CD8-positive, alpha-beta memory T cell (primary cell): ENCODE data around the gene ATP9A. TPM values are rescaled to one million over a fixed set of nuclear protein-coding genes. Genes with fewer than 3 reads are reported as not detected.

Source experiments
- CTCF ChIA-PET: fragments of 350-600 bp; sonication (Branson Sonifier 250); formaldehyde crosslinking; loops from one replicate; lab custom pipeline; 2021; ENCODE audit warnings: antibody characterized with exemption; lab: Charles Lee
- POLR2A ChIA-PET: fragments of 350-600 bp; sonication (Branson Sonifier 250); formaldehyde crosslinking; loops from one replicate; lab custom pipeline; 2021; ENCODE audit warnings: antibody characterized with exemption; lab: Charles Lee
- DNase-seq, 5 donors: peaks; one replicate each; pipeline versions ENCODE4 v3.0.0 to v3.0.0-alpha.2; 2020 to 2022; ENCODE audit warnings: mixed read lengths in 1 of 5
- H3K27ac ChIP-seq: one replicate; pipeline ENCODE4 v1.7.0; 2013; ENCODE audit warnings: low read depth, mild to moderate bottlenecking, low read length, moderate library complexity
- H3K27me3 ChIP-seq: 2 replicates; pipeline ENCODE4 v1.7.0; 2013; ENCODE audit warnings: low read length, mild to moderate bottlenecking; ENCODE audit not compliant: insufficient read depth, poor library complexity, severe bottlenecking
- H3K36me3 ChIP-seq: 2 replicates; pipeline ENCODE4 v1.7.0; 2013; ENCODE audit warnings: mild to moderate bottlenecking, low read length, moderate library complexity; ENCODE audit not compliant: insufficient read depth
- H3K4me1 ChIP-seq: 2 replicates; pipeline ENCODE4 v1.7.0; 2013; ENCODE audit warnings: mild to moderate bottlenecking, low read length, moderate library complexity; ENCODE audit not compliant: insufficient read depth
- H3K4me3 ChIP-seq: 2 replicates; pipeline ENCODE4 v1.7.0; 2013; ENCODE audit warnings: mild to moderate bottlenecking, low read length
- H3K9me3 ChIP-seq: 2 replicates; pipeline ENCODE4 v1.7.0; 2013; ENCODE audit warnings: mild to moderate bottlenecking, low read length
- H3K27ac Mint-ChIP-seq, 8 donors: one replicate each; pipeline ENCODE4 v1.8.0; 2020 to 2021; ENCODE audit warnings: mixed read lengths in 8 of 8, mild to moderate bottlenecking in 6 of 8, inconsistent platforms in 3 of 8, moderate library complexity in 3 of 8
- H3K27me3 Mint-ChIP-seq, 2 donors: one replicate each; pipeline ENCODE4 v1.8.0; 2020 to 2021; ENCODE audit warnings: mixed read lengths in 2 of 2, mild to moderate bottlenecking in 1 of 2, moderate library complexity in 1 of 2
- H3K36me3 Mint-ChIP-seq, 3 donors: one replicate each; pipeline ENCODE4 v1.8.0; 2020 to 2021; ENCODE audit warnings: mixed read lengths in 3 of 3, inconsistent platforms in 1 of 3, mild to moderate bottlenecking in 1 of 3
- H3K4me1 Mint-ChIP-seq, 3 donors: one replicate each; pipeline ENCODE4 v1.8.0; 2020 to 2021; ENCODE audit warnings: mixed read lengths in 3 of 3, inconsistent platforms in 1 of 3, mild to moderate bottlenecking in 1 of 3
- H3K4me3 Mint-ChIP-seq, 7 donors: one replicate each; pipeline ENCODE4 v1.8.0; 2020 to 2021; ENCODE audit warnings: mixed read lengths in 7 of 7, mild to moderate bottlenecking in 6 of 7, moderate library complexity in 4 of 7, inconsistent platforms in 2 of 7
- H3K9me3 Mint-ChIP-seq, 5 donors: one replicate each; pipeline ENCODE4 v1.8.0; 2020 to 2022; ENCODE audit warnings: mixed read lengths in 5 of 5, mild to moderate bottlenecking in 3 of 5, moderate library complexity in 2 of 5, inconsistent platforms in 1 of 5
- polyA plus RNA-seq: library from polyadenylated mRNA; unstranded; fragments of 300-500 nt; fragmentation: Illumina TruSeq; gene quantifications from one replicate; pipeline ENCODE4 v1.2.3, GENCODE V29; 2021
- total RNA-seq, 2 experiments: library from RNA; stranded (reverse); gene quantifications; one replicate each; pipeline ENCODE4 v1.2.3, GENCODE V29; 2021

Gene ATP9A
- total and polyA plus RNA-seq, 3 experiments from 2014 or later: 0.46 to 2.3 (median 2.0) TPM

DNA sequence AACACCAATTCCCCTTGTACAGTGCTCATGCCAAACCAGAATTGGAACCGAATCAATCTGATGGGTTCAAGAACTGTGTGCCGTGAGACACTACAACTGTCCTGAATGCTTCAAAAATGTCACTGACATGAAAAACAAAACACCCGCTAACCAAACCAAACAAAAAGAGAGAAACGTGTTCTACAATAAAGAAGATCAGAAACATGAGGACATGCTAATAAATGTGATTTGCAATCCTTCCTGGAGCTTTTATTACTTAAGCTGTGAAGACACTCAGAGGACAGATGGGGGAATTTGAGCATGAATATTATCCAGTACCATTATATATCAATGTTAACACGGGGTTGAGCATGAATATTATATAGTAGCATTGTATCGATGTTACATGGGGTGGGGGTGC is 153.5 kb downstream of the ATP9A start:
- Mint-ChIP-seq H3K4me3 (no peak overlapping the region), H3K4me1 (peaks cover 12 to 20% (median 17%) of the 10 kb centered on the region in 3 donors), H3K27ac (no peak overlapping the region), H3K27me3 (peaks cover 5 to 10% of the 10 kb centered on the region in 2 donors), H3K36me3 (peaks cover 0 to 3% (median 0%) of the 10 kb centered on the region in 3 donors), H3K9me3 (no peaks in the 10 kb centered on the region)
- Histone ChIP-seq H3K27ac (no peak overlapping the region), H3K27me3 (no peaks in the 10 kb centered on the region), H3K4me3 (no peak overlapping the region), H3K4me1 (no peaks in the 10 kb centered on the region), H3K9me3 (no peaks in the 10 kb centered on the region), H3K36me3 (no peaks in the 10 kb centered on the region)
- no peak for DNase-seq
- ChIA-PET POLR2A (no interaction called here), CTCF (interaction anchor here (1.7 kb wide), 3 partner anchors 9 to 242 kb away, joined by 4 read pairs; no protein-coding TSS in a partner anchor)

DNA sequence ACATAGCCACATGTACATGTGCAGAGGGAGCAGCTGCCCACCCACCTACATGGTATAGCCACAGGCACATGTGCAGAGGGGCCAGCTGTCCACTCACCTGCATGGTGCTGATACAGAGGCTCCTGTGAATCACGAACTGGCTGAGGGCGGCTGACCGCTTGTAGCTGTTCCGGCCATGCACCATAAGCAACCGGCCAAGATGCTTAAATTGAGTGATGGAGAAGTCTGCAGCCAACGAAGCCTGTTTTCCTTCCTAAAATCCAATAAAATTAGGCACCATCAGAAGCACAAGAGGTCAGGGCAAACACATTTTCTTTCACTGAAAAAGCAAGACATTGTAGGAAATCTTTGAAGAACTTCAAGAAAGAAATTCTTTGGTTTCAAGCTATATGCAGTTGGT is 154.6 kb downstream of the ATP9A start:
- no peak for DNase-seq
- Mint-ChIP-seq H3K36me3 (peaks cover 0 to 3% (median 0%) of the 10 kb centered on the region in 3 donors), H3K9me3 (no peaks in the 10 kb centered on the region), H3K4me1 (peaks cover 17 to 31% (median 28%) of the 10 kb centered on the region in 3 donors), H3K27me3 (peaks cover 14 to 16% of the 10 kb centered on the region in 2 donors), H3K4me3 (no peak overlapping the region), H3K27ac (no peak overlapping the region)
- no peak overlapping the region for H3K4me3 ChIP-seq
- H3K27ac ChIP-seq: no peak overlapping the region
- CTCF ChIA-PET: interaction anchor here (1.1 to 1.7 kb wide), 4 partner anchors 11 to 241 kb away, joined by 3 to 4 read pairs (median 4); no protein-coding TSS in a partner anchor
- no peaks in the 10 kb centered on the region for H3K27me3 ChIP-seq
- H3K9me3 ChIP-seq: no peaks in the 10 kb centered on the region
- no peaks in the 10 kb centered on the region for H3K36me3 ChIP-seq
- no peaks in the 10 kb centered on the region for H3K4me1 ChIP-seq
- POLR2A ChIA-PET: no interaction called here

DNA sequence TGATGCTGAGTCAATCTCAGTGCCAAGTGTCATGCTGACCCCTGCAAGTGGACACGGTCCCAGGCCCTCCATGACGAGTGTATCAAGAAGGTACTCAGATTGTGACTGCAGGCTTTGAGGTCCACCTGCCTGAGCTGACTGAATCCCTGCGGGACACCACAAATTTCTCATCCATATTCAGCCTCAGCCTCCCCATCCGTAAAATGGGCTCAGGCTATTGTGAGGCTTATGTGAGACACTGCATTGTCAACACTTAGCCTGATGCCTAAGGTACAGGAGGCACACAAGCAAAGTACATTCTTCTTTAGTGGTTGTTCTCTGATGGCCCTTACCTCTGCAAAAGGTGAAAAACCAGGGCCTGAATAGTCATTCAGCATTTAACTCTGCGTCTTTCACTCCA is 155.3 kb downstream of the ATP9A start:
- ChIA-PET POLR2A (no interaction called here), CTCF (interaction anchor here (1.1 kb wide), 1 partner anchor 17 kb away, joined by 3 read pairs; no protein-coding TSS in a partner anchor)
- H3K4me3 Mint-ChIP-seq: no peak overlapping the region
- H3K9me3 ChIP-seq: no peaks in the 10 kb centered on the region
- no peaks in the 10 kb centered on the region for H3K9me3 Mint-ChIP-seq
- H3K27ac Mint-ChIP-seq: peak overlapping the region in 1 of 8 donors; percentile 35
- H3K27ac ChIP-seq: no peak overlapping the region
- no peaks in the 10 kb centered on the region for H3K27me3 ChIP-seq
- peaks cover 16 to 20% of the 10 kb centered on the region in 2 donors for H3K27me3 Mint-ChIP-seq
- no peaks in the 10 kb centered on the region for H3K36me3 ChIP-seq
- no peak for DNase-seq
- no peak overlapping the region for H3K4me3 ChIP-seq
- H3K36me3 Mint-ChIP-seq: peaks cover 0 to 3% (median 0%) of the 10 kb centered on the region in 3 donors
- H3K4me1 ChIP-seq: no peaks in the 10 kb centered on the region
- peaks cover 24 to 38% (median 35%) of the 10 kb centered on the region in 3 donors for H3K4me1 Mint-ChIP-seq

DNA sequence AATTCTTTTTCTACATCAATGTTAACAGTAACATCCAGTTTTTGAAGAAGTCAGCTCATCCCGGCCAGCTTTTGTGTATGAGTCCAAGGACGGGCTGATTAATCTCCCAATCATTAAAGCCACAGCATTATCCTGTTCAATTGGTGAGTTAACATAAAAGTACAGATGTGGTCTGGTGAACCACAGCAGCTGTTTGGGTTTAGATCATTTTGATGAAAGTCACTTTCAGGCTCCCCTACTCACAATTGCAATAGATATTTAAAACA is 156.6 kb downstream of the ATP9A start:
- H3K27me3 ChIP-seq: no peaks in the 10 kb centered on the region
- peaks cover 26 to 40% (median 39%) of the 10 kb centered on the region in 3 donors for H3K4me1 Mint-ChIP-seq
- no peak overlapping the region for H3K4me3 Mint-ChIP-seq
- no peak overlapping the region for H3K27ac Mint-ChIP-seq
- CTCF ChIA-PET: interaction anchor here (0.9 to 1.3 kb wide), 3 partner anchors 11 to 17 kb away, joined by 3 read pairs; no protein-coding TSS in a partner anchor
- H3K36me3 ChIP-seq: no peaks in the 10 kb centered on the region
- H3K9me3 ChIP-seq: no peaks in the 10 kb centered on the region
- no peak for DNase-seq
- H3K27ac ChIP-seq: no peak overlapping the region
- H3K4me1 ChIP-seq: no peaks in the 10 kb centered on the region
- no peak overlapping the region for H3K4me3 ChIP-seq
- peaks cover 0 to 5% (median 0%) of the 10 kb centered on the region in 3 donors for H3K36me3 Mint-ChIP-seq
- peaks cover 14 to 24% of the 10 kb centered on the region in 2 donors for H3K27me3 Mint-ChIP-seq
- H3K9me3 Mint-ChIP-seq: no peaks in the 10 kb centered on the region
- POLR2A ChIA-PET: no interaction called here

GRCh38 chr20:51610761-51611624 is 157.2 kb downstream of the ATP9A start:
- no peak overlapping the region for H3K27ac ChIP-seq
- H3K9me3 Mint-ChIP-seq: no peaks in the 10 kb centered on the region
- no peaks in the 10 kb centered on the region for H3K27me3 ChIP-seq
- ChIA-PET CTCF (interaction anchor here (0.9 to 1.3 kb wide), 2 partner anchors 12 to 14 kb away, joined by 3 read pairs; no protein-coding TSS in a partner anchor), POLR2A (no interaction called here)
- no peak overlapping the region for H3K4me3 ChIP-seq
- H3K27ac Mint-ChIP-seq: peak overlapping the region in 1 of 8 donors; percentile 49
- H3K4me1 Mint-ChIP-seq: peaks cover 26 to 40% (median 39%) of the 10 kb centered on the region in 3 donors
- no peaks in the 10 kb centered on the region for H3K36me3 ChIP-seq
- H3K4me1 ChIP-seq: no peaks in the 10 kb centered on the region
- no peaks in the 10 kb centered on the region for H3K9me3 ChIP-seq
- peaks cover 0 to 5% (median 0%) of the 10 kb centered on the region in 3 donors for H3K36me3 Mint-ChIP-seq
- peak overlapping the region in 3 of 7 donors; percentile 8 to 64 (median 12) for H3K4me3 Mint-ChIP-seq
- no peak for DNase-seq
- H3K27me3 Mint-ChIP-seq: peaks cover 16 to 24% of the 10 kb centered on the region in 2 donors

GRCh38 chr20:51610111-51610510 is 158.1 kb downstream of the ATP9A start:
- H3K27me3 ChIP-seq: no peaks in the 10 kb centered on the region
- ChIA-PET CTCF (interaction anchor here (1.1 to 2.7 kb wide), 3 partner anchors 14 to 192 kb away, joined by 3 to 9 read pairs (median 3); no protein-coding TSS in a partner anchor), POLR2A (interaction anchor here (0.9 kb wide), 1 partner anchor 9 kb away, joined by 4 read pairs; no protein-coding TSS in a partner anchor)
- no peaks in the 10 kb centered on the region for H3K9me3 ChIP-seq
- H3K4me3 ChIP-seq: no peak overlapping the region
- Mint-ChIP-seq H3K27me3 (peaks cover 16 to 25% of the 10 kb centered on the region in 2 donors), H3K36me3 (peaks cover 0 to 5% (median 0%) of the 10 kb centered on the region in 3 donors), H3K4me3 (peak overlapping the region in 5 of 7 donors; percentile 8 to 64 (median 21)), H3K9me3 (no peaks in the 10 kb centered on the region), H3K27ac (peak overlapping the region in 4 of 8 donors; percentile 35 to 68 (median 55)), H3K4me1 (peaks cover 26 to 40% (median 40%) of the 10 kb centered on the region in 3 donors)
- DNase-seq: no peak
- H3K36me3 ChIP-seq: no peaks in the 10 kb centered on the region
- H3K4me1 ChIP-seq: no peaks in the 10 kb centered on the region
- H3K27ac ChIP-seq: no peak overlapping the region

GRCh38 chr20:51609251-51609650 is 158.9 kb downstream of the ATP9A start:
- H3K4me3 ChIP-seq: no peak overlapping the region
- H3K27ac Mint-ChIP-seq: peak overlapping the region in 4 of 8 donors; percentile 41 to 92 (median 72)
- no peak for DNase-seq
- CTCF ChIA-PET: interaction anchor here (1.1 to 2.7 kb wide), 4 partner anchors 13 to 224 kb away, joined by 3 to 9 read pairs (median 4); no protein-coding TSS in a partner anchor
- no peaks in the 10 kb centered on the region for H3K36me3 ChIP-seq
- POLR2A ChIA-PET: interaction anchor here (0.9 kb wide), 1 partner anchor 8 kb away, joined by 4 read pairs; no protein-coding TSS in a partner anchor
- no peaks in the 10 kb centered on the region for H3K9me3 ChIP-seq
- no peaks in the 10 kb centered on the region for H3K27me3 ChIP-seq
- no peaks in the 10 kb centered on the region for H3K9me3 Mint-ChIP-seq
- peaks cover 16 to 28% of the 10 kb centered on the region in 2 donors for H3K27me3 Mint-ChIP-seq
- peaks cover 26 to 43% (median 40%) of the 10 kb centered on the region in 3 donors for H3K4me1 Mint-ChIP-seq
- no peak overlapping the region for H3K27ac ChIP-seq
- H3K4me3 Mint-ChIP-seq: peak overlapping the region in 6 of 7 donors; percentile 16 to 70 (median 54)
- peaks cover 0 to 5% (median 0%) of the 10 kb centered on the region in 3 donors for H3K36me3 Mint-ChIP-seq
- H3K4me1 ChIP-seq: no peaks in the 10 kb centered on the region
